Measurements from ENCODE around the gene TBCD.

DNA sequence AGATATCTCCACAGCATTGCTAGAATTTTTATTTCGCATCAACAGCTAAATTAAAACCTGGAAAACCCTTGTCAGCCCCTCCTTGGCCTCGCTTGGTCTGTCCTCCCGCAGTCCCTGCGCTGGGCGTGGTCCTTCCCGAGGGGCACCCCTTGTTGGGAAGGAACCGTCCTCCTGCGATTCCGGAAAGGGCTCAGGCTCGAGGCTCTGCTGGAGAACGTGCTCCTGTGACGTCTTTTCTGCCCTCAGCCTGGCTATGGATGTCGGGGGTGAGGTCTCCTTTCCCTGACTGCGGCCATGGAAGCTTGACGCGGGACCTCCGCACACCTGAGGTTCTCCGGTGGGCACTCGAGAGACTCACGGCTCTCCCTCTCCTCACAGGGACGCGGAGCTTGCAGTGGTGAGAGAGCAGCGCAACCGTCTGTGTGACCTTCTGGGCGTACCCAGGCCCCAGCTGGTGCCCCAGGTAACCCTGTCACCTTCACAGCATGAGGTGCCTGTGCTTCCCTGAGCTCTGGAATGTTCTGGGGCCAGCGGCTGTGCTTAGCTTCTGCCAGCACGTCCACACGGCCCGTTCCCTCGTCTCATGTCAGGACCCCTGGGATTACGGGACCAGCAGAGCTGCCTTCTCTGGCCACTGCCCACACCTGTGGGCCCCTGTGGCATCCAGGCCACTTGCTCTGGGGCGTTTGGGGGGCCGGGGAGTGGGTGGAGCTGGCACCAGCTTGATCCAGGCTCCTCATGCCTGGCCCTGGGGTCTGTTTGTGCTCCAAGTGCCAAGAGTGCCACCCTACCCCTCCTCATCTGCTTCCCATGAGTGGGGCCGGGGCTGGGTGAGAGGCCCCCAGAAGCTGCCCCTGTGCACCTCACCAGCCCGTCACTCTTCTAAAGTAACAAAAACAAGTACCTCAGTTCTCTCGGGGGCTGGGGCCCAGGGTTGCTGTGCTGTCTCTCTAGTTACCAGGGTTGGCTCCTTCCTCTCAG, 189.4 kb downstream of the TBCD start:
- TF ChIP-seq, protein P1, sequence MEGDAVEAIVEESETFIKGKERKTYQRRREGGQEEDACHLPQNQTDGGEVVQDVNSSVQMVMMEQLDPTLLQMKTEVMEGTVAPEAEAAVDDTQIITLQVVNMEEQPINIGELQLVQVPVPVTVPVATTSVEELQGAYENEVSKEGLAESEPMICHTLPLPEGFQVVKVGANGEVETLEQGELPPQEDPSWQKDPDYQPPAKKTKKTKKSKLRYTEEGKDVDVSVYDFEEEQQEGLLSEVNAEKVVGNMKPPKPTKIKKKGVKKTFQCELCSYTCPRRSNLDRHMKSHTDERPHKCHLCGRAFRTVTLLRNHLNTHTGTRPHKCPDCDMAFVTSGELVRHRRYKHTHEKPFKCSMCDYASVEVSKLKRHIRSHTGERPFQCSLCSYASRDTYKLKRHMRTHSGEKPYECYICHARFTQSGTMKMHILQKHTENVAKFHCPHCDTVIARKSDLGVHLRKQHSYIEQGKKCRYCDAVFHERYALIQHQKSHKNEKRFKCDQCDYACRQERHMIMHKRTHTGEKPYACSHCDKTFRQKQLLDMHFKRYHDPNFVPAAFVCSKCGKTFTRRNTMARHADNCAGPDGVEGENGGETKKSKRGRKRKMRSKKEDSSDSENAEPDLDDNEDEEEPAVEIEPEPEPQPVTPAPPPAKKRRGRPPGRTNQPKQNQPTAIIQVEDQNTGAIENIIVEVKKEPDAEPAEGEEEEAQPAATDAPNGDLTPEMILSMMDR (conservative IDR thresholded peaks at IDR 0.05), result no peak
- TF ChIP-seq ZFX (IDR thresholded peaks at IDR 0.05), result no peak

Data from C4-2B (cell line).